K562 (cell line): ENCODE results near the gene PPP2R3C. TPM values are rescaled to one million over a fixed set of nuclear protein-coding genes. Genes with fewer than 3 reads are reported as not detected.

Experiments
- ATAC-seq: fragments of 200-7000 bp; cut with Tn5 transposase; 3 replicates; pipeline ENCODE4 v1.9.1; 2020; ENCODE audit warnings: moderate library complexity
- BruUV-seq: library from RNA; stranded (reverse); fragments of 400-500 nt; replicated peaks from 2 replicates; lab custom pipeline; 2021; lab: Mats Ljungman, UMichigan
- CTCF ChIA-PET: fragments of 300-600 bp; formaldehyde crosslinking; extraction: SDS; loops from one replicate; lab custom pipeline; 2021; ENCODE audit warnings: low intra/inter-chr PET ratio; lab: Yijun Ruan, JAX
- POLR2A ChIA-PET: fragments of 300-600, 350-650 bp; sonication (Branson Sonifier 250); formaldehyde crosslinking; extraction: SDS; loops from one replicate; lab custom pipeline; 2021; ENCODE audit warnings: antibody characterized with exemption, inconsistent platforms; lab: Yijun Ruan, JAX
- DNase-seq, 4 experiments: peaks; one replicate each; pipeline versions ENCODE4 v3.0.0 to v3.0.0-alpha.2; 2011 to 2018; ENCODE audit warnings: low spot score in 3 of 4, mixed read lengths in 3 of 4; ENCODE audit errors: extremely low read depth in 1 of 4
- FAIRE-seq: peaks from 2 replicates; lab custom pipeline; 2011; peaks lifted over from hg19 to GRCh38; lab: Jason Lieb, UNC
- H2AFZ ChIP-seq: 2 replicates; pipeline ENCODE4 v1.6.0; 2011; ENCODE audit warnings: low read depth, low read length, control low read depth, inconsistent platforms
- H3K27ac ChIP-seq: fragments of 200-600 bp; 3 replicates; pipeline ENCODE4 v1.8.0; 2011; ENCODE audit warnings: low read depth, mild to moderate bottlenecking, control low read depth, inconsistent platforms, low read length, moderate library complexity, mixed read lengths; ENCODE audit errors: extremely low read depth
- H3K27me3 ChIP-seq, 2 experiments: fragments of 300-600 bp in 1 of 2; 2 replicates in 1 of 2; 3 replicates in 1 of 2; pipeline versions ENCODE4 v1.6.0 to v1.8.0; 2011; ENCODE audit warnings: inconsistent platforms in 2 of 2, low read length in 2 of 2, mild to moderate bottlenecking in 1 of 2, mixed read lengths in 1 of 2, moderate library complexity in 1 of 2; ENCODE audit not compliant: control insufficient read depth in 2 of 2, insufficient read depth in 2 of 2
- H3K36me3 ChIP-seq: fragments of 300-600 bp; 3 replicates; pipeline ENCODE4 v1.8.0; 2011; ENCODE audit warnings: mild to moderate bottlenecking, low read length, inconsistent platforms; ENCODE audit not compliant: control insufficient read depth, insufficient read depth
- H3K4me1 ChIP-seq, 2 experiments: fragments of 200-600 bp in 1 of 2; replicated peaks in 1 of 2; 2 replicates in 1 of 2; 3 replicates in 1 of 2; pipeline versions ENCODE4 v1.5.1 to v1.8.0; 2011; ENCODE audit warnings: inconsistent platforms in 2 of 2, low read length in 2 of 2, mild to moderate bottlenecking in 1 of 2, mixed read lengths in 1 of 2, moderate library complexity in 1 of 2; ENCODE audit not compliant: control insufficient read depth in 2 of 2, insufficient read depth in 2 of 2
- H3K4me2 ChIP-seq: 2 replicates; pipeline ENCODE4 v1.6.1; 2011; ENCODE audit warnings: low read length, control low read depth, inconsistent platforms, mixed read lengths; ENCODE audit not compliant: insufficient read depth
- H3K4me3 ChIP-seq: fragments of 200-600 bp; sonication (generic), shearing (Covaris generic); 2 replicates; pipeline ENCODE4 v1.5.1; 2016; ENCODE audit warnings: control low read depth, inconsistent platforms
- H3K79me2 ChIP-seq: fragments of 200-600 bp; 3 replicates; pipeline ENCODE4 v1.8.0; 2011; ENCODE audit warnings: low read length, inconsistent platforms; ENCODE audit not compliant: control insufficient read depth, insufficient read depth
- H3K9ac ChIP-seq, 2 experiments: 2 replicates each; pipeline versions ENCODE4 v1.6.0 to v1.6.1; 2011; ENCODE audit warnings: low read depth in 2 of 2, low read length in 2 of 2, control low read depth in 1 of 2, inconsistent platforms in 1 of 2, mild to moderate bottlenecking in 1 of 2, mixed read lengths in 1 of 2; ENCODE audit not compliant: insufficient read depth in 1 of 2
- H3K9me1 ChIP-seq: one replicate; pipeline ENCODE4 v1.6.0; 2011; ENCODE audit warnings: inconsistent platforms, mild to moderate bottlenecking, low read length, moderate library complexity; ENCODE audit not compliant: control insufficient read depth, insufficient read depth
- H3K9me3 ChIP-seq: replicated peaks from 2 replicates; pipeline ENCODE4 v1.5.1; 2011; ENCODE audit warnings: low read depth, low read length, inconsistent platforms; ENCODE audit not compliant: control insufficient read depth, insufficient read depth
- H4K20me1 ChIP-seq: replicated peaks from 2 replicates; pipeline ENCODE4 v1.6.1; 2011; ENCODE audit warnings: low read length, inconsistent platforms, mixed read lengths; ENCODE audit not compliant: control insufficient read depth, insufficient read depth
- CREM ChIP-seq: IDR thresholded peaks from 2 replicates; pipeline ENCODE4 v1.6.1; 2014; ENCODE audit warnings: antibody characterized with exemption, low read depth
- DNMT1 ChIP-seq: fragments of 450-650 bp; IDR thresholded peaks from 2 replicates; pipeline ENCODE4 v1.6.1; 2016; ENCODE audit warnings: antibody characterized with exemption, mild to moderate bottlenecking
- FIP1L1 ChIP-seq: fragments of 200-400 bp; formaldehyde crosslinking; IDR thresholded peaks from 2 replicates; pipeline ENCODE4 v1.6.1; 2018; ENCODE audit warnings: mild to moderate bottlenecking, low read depth, low read length; ENCODE audit not compliant: poor library complexity, severe bottlenecking
- FOSL1 ChIP-seq: fragments of 200-800 bp; sonication (Bioruptor generic); conservative IDR thresholded peaks from 2 replicates; pipeline ENCODE4 v1.6.1; 2016; ENCODE audit warnings: missing genetic modification characterization, missing compliant biosample characterization
- HNRNPL ChIP-seq: fragments of 200-400 bp; formaldehyde crosslinking; IDR thresholded peaks from 2 replicates; pipeline ENCODE4 v1.6.1; 2017; ENCODE audit warnings: low read depth, mild to moderate bottlenecking, low read length
- JUND ChIP-seq, 2 experiments: IDR thresholded peaks; 2 replicates in 1 of 2; 3 replicates in 1 of 2; pipeline ENCODE4 v1.6.1; 2011; ENCODE audit warnings: borderline replicate concordance in 2 of 2, low read depth in 2 of 2, low read length in 2 of 2, improper control_type of control experiment in 1 of 2, missing biosample characterization in 1 of 2, missing genetic modification characterization in 1 of 2, missing genetic modification reagents in 1 of 2
- MNT ChIP-seq, 2 experiments: fragments of 450-650 bp; conservative IDR thresholded peaks; 2 replicates each; pipeline ENCODE4 v1.6.1; 2017; ENCODE audit warnings: mild to moderate bottlenecking in 2 of 2, moderate library complexity in 2 of 2
- NR3C1 ChIP-seq: sonication (generic); formaldehyde crosslinking; IDR thresholded peaks from 2 replicates; pipeline ENCODE4 v1.8.1; 2022; ENCODE audit warnings: missing genetic modification reagents
- NRF1 ChIP-seq, 2 experiments: fragments of 450-650 bp; IDR thresholded peaks in 1 of 2; conservative IDR thresholded peaks in 1 of 2; 2 replicates each; pipeline ENCODE4 v1.6.1; 2014; ENCODE audit warnings: mild to moderate bottlenecking in 2 of 2
- PHF8 ChIP-seq: fragments of 200-600 bp; sonication (generic); IDR thresholded peaks from 2 replicates; pipeline ENCODE4 v1.6.1; 2012; ENCODE audit warnings: mixed run types, mild to moderate bottlenecking, inconsistent platforms, low read length, moderate library complexity, borderline replicate concordance
- POLR2AphosphoS5 ChIP-seq: IDR thresholded peaks from 2 replicates; pipeline ENCODE4 v1.6.1; 2011; ENCODE audit warnings: mild to moderate bottlenecking, low read depth, low read length, moderate library complexity; ENCODE audit not compliant: control insufficient read depth, insufficient read depth
- POLR2B ChIP-seq: fragments of 450-650 bp; IDR thresholded peaks from 2 replicates; pipeline ENCODE4 v1.6.1; 2018; ENCODE audit warnings: low read depth; ENCODE audit not compliant: partially characterized antibody
- RBFOX2 ChIP-seq: fragments of 200-400 bp; formaldehyde crosslinking; IDR thresholded peaks from 2 replicates; pipeline ENCODE4 v1.6.1; 2017; ENCODE audit warnings: low read depth, mild to moderate bottlenecking, low read length, moderate library complexity
- RBM14 ChIP-seq: fragments of 200-400 bp; formaldehyde crosslinking; IDR thresholded peaks from 2 replicates; pipeline ENCODE4 v1.6.1; 2018; ENCODE audit warnings: low read depth, mild to moderate bottlenecking, low read length, moderate library complexity, borderline replicate concordance; ENCODE audit not compliant: insufficient read depth
- SAP30 ChIP-seq: fragments of 200-600 bp; sonication (generic); IDR thresholded peaks from 2 replicates; pipeline ENCODE4 v1.6.1; 2012; ENCODE audit warnings: borderline replicate concordance, low read depth, mild to moderate bottlenecking, moderate library complexity, low read length, control low read depth, inconsistent platforms; ENCODE audit not compliant: insufficient read depth, poor library complexity, severe bottlenecking
- SMAD4 ChIP-seq: fragments of 250-450 bp; sonication (Bioruptor Pico); conservative IDR thresholded peaks from 2 replicates; pipeline ENCODE4 v1.8.0; 2021; ENCODE audit warnings: inconsistent platforms, mild to moderate bottlenecking, moderate library complexity
- U2AF1 ChIP-seq: fragments of 200-400 bp; formaldehyde crosslinking; optimal IDR thresholded peaks from 2 replicates; pipeline ENCODE3; 2017; ENCODE audit warnings: mild to moderate bottlenecking, low read depth, low read length, moderate library complexity
- ZNF133 ChIP-seq: fragments of 250-450 bp; sonication (Bioruptor Pico); IDR thresholded peaks from 2 replicates; pipeline ENCODE4 v1.4.0; 2020; ENCODE audit warnings: mild to moderate bottlenecking
- WGBS: fragments of 100-300 bp; shearing (Covaris generic); methylation state at CpG from one replicate; pipeline ENCODE4 v1.1.6; 2016; ENCODE audit warnings: low coverage, mixed read lengths; ENCODE audit not compliant: insufficient coverage; ENCODE audit errors: missing lambda C conversion rate; 5-methylcytosine and 5-hydroxymethylcytosine counted together
- in situ Hi-C: fragments of 300-500 bp; cut with MboI; formaldehyde crosslinking; loops from 4 replicates; pipeline ENCODE4 v1.15.0; 2018; ENCODE audit warnings: inconsistent platforms, mixed read lengths
- intact Hi-C: fragments of 100-400 bp; cut with micrococcal nuclease; formaldehyde crosslinking; loops from 2 replicates; pipeline ENCODE4 v1.14.2; 2022
- polyA plus RNA-seq, 8 experiments: library from polyadenylated mRNA; depleted of rRNA in 4 of 8; stranded (reverse) in 5 of 8; unstranded in 3 of 8; fragments of >200 nt; fragmentation: Nextera tagmentation in 2 of 8; fragmentation: Illumina TruSeq in 1 of 8; extraction: Ambion mirVana in 2 of 8; extraction: Trizol in 1 of 8; gene quantifications; 2 replicates each; pipeline versions ENCODE4 v1.2.1 to v1.2.3, GENCODE V29; 2011 to 2014; ENCODE audit warnings: inconsistent platforms in 1 of 8, missing spikeins in 1 of 8
- total RNA-seq, 7 experiments: library from RNA; depleted of rRNA in 6 of 7; stranded (reverse); fragments of >200 nt in 6 of 7; fragmentation: Illumina TruSeq in 2 of 7; extraction: Trizol in 2 of 7; gene quantifications; 2 replicates each; pipeline versions ENCODE4 v1.2.1 to v1.2.3, GENCODE V29; 2011 to 2021; ENCODE audit warnings: low replicate concordance in 1 of 7

The PPP2R3C gene
- total and polyA plus RNA-seq, 9 of the 15 experiments (the other 6 are each of a cell fraction or from before 2014, with no cell fraction given) = 14.7 to 43.3 (median 22.7) TPM

- FAIRE-seq (peak; percentile 84), ATAC-seq (peak; percentile 96), DNase-seq (peak; percentile 92 to 96 (median 93))
- Histone ChIP-seq H3K9me3 (no peaks in the 10 kb centered on the region), H3K36me3 (0 out of 3 replicates have a peak, but pooled peaks cover 5% of the 10 kb centered on the region), H3K4me2 (peak within 1 kb of the TSS; percentile 87), H2AFZ (peak within 1 kb of the TSS; percentile 94), H3K79me2 (peaks cover 42% of the 10 kb centered on the region), H3K9me1 (no peaks in the 10 kb centered on the region), H3K9ac (peak within 1 kb of the TSS; percentile 81 to 96), H3K27me3 (no peaks in the 10 kb centered on the region), H3K4me3 (peak within 1 kb of the TSS; percentile 69), H4K20me1 (no peaks in the 10 kb centered on the region), H3K27ac (peak within 1 kb of the TSS; percentile 86), H3K4me1 (peaks cover 9 to 16% of the 10 kb centered on the region in 2 experiments; a peak in 4 of 5 replicates)
- in situ Hi-C loops = no loop called here
- ChIA-PET CTCF (no interaction called here), POLR2A (interaction anchor here (0.6 to 1.5 kb wide), 3 partner anchors 9 to 1096 kb away, joined by 3 to 6 read pairs (median 6); partner anchors contain the start of genes PPP2R3C and PRORP)
- no TSS peak for BruUV-seq
- WGBS = under 1% methylated on average over 40 of the region's 77 CpGs
- intact Hi-C loops = loop anchor here (1.0 to 10.0 kb wide), 3 partner anchors 77 to 359 kb away; partner anchors contain the start of genes NFKBIA and PRORP
- TF ChIP-seq POLR2B (peak; percentile 81), MNT (conservative IDR thresholded peaks at IDR 0.05) (peak; percentile 58 to 76; a peak in 2 of 4 replicates), RBM14 (no peak), POLR2AphosphoS5 (0 out of 2 replicates have a peak, but pooled peaks have one; percentile 32), NR3C1 (CRISPR knock-in tag) (0 out of 2 replicates have a peak, but pooled peaks have one; percentile 40), PHF8 (peak; percentile 87; the same call in 1 of the 2 replicates), DNMT1 (no peak), ZNF133 (CRISPR knock-in tag) (no peak), RBFOX2 (peak; percentile 90), HNRNPL (no peak), SAP30 (peak; percentile 42), U2AF1 (no peak), FOSL1 (tag) (peak; percentile 43; the same call in 1 of the 2 replicates), JUND (IDR thresholded peaks at IDR 0.05; ENCODE audit: borderline replicate concordance, low read depth, low read length) (peak; percentile 79), JUND (tag; IDR thresholded peaks at IDR 0.05; ENCODE audit: borderline replicate concordance, low read depth, low read length) (peak; percentile 70; the same call in 1 of the 3 replicates), FIP1L1 (peak; percentile 28), CREM (peak; percentile 96), NRF1 (conservative IDR thresholded peaks at IDR 0.05 in 1 of 2, IDR thresholded peaks at IDR 0.05 in 1 of 2) (peak; percentile 69 to 75), SMAD4 (peak; percentile 59)
Observed at GRCh38 chr14:35046048-35046750, 75.6 kb downstream of the PPP2R3C start, which contains the start of gene FAM177A1. TSS of gene FAM177A1 (plus strand) at chr14:35046272. CDS start at chr14:35046464, 192 bp downstream.
